ENCODE data around the gene ZNF654. TPM values are rescaled to one million over a fixed set of nuclear protein-coding genes. Genes with fewer than 3 reads are reported as not detected.
A peak's percentile ranks its signal among the peaks of the same experiment; 100 is the strongest.

Gene ZNF654
- total RNA-seq, 1 experiment from 2014 or later = 5.0 TPM

GRCh38 chr3:88150806-88151205 lies 91.8 kb downstream of the ZNF654 start:
- no peaks in the 10 kb centered on the region for H3K9me3 ChIP-seq (ENCODE audit: low read length)
- POLR2A ChIA-PET (ENCODE audit: unreplicated experiment) = no interaction called here
- no TSS peak for BruUV-seq (replicated peaks)
- CTCF ChIA-PET = no interaction called here
- intact Hi-C loops (cut with micrococcal nuclease) = no loop called here
- peaks cover 17% of the 10 kb centered on the region; the same call in 1 of the 2 replicates for H3K4me1 ChIP-seq (ENCODE audit: insufficient read depth, low read length)
- peaks cover 14% of the 10 kb centered on the region; the same call in 1 of the 2 replicates for H3K36me3 ChIP-seq (ENCODE audit: low read depth, low read length)
- H3K9me2 ChIP-seq (replicated peaks; ENCODE audit: low read length) = no peaks in the 10 kb centered on the region
- DNase-seq (no peak), ATAC-seq (no peak)
- H3K9ac ChIP-seq (ENCODE audit: low read length) = peak overlapping the region; percentile 92
- no peaks in the 10 kb centered on the region for H3F3A ChIP-seq (ENCODE audit: low read length, unreplicated experiment)
- H3K27ac ChIP-seq (ENCODE audit: low read length) = no peak overlapping the region
- no peaks in the 10 kb centered on the region for H3K27me3 ChIP-seq (ENCODE audit: low read length)
- no peak overlapping the region for H2AFZ ChIP-seq (ENCODE audit: low read length)
- TF ChIP-seq EZH2 (IDR thresholded peaks at IDR 0.05; ENCODE audit: low read length, unreplicated experiment) = no peak
- TF ChIP-seq EZH2phosphoT487 (IDR thresholded peaks at IDR 0.05; ENCODE audit: borderline replicate concordance, low read length) = no peak
- TF ChIP-seq, protein P1, sequence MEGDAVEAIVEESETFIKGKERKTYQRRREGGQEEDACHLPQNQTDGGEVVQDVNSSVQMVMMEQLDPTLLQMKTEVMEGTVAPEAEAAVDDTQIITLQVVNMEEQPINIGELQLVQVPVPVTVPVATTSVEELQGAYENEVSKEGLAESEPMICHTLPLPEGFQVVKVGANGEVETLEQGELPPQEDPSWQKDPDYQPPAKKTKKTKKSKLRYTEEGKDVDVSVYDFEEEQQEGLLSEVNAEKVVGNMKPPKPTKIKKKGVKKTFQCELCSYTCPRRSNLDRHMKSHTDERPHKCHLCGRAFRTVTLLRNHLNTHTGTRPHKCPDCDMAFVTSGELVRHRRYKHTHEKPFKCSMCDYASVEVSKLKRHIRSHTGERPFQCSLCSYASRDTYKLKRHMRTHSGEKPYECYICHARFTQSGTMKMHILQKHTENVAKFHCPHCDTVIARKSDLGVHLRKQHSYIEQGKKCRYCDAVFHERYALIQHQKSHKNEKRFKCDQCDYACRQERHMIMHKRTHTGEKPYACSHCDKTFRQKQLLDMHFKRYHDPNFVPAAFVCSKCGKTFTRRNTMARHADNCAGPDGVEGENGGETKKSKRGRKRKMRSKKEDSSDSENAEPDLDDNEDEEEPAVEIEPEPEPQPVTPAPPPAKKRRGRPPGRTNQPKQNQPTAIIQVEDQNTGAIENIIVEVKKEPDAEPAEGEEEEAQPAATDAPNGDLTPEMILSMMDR (conservative IDR thresholded peaks at IDR 0.05; ENCODE audit: low read depth, low read length) = no peak
- H4K20me1 ChIP-seq (ENCODE audit: low read length) = no peaks in the 10 kb centered on the region
- peaks cover 80% of the 10 kb centered on the region for H3K79me2 ChIP-seq (ENCODE audit: low read length)
- peak overlapping the region; percentile 82 for H3K4me2 ChIP-seq (ENCODE audit: low read length)
- H3K4me3 ChIP-seq (ENCODE audit: low read length) = peak overlapping the region; percentile 90

DNA sequence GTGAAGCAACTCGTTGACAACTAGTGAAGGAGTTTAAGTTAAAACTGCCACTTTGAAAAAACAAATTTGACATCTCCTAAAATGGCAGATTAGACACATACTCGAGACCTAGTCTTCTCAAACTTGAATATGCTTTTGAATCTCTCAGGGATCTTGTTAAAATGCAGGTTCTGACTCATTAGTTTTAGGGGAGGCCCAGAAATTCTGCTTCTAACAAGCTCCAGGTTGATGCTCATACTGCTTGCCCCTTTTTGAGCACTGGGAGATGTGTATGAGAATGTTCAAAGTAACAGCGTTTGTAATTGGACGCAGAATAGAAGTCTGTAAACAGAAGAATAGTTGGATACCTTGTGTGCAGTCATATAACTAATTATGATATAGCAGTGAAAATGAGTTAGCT lies 92.3 kb downstream of the ZNF654 start:
- peak overlapping the region; percentile 92; the same call in 1 of the 2 replicates for H3K9ac ChIP-seq (ENCODE audit: low read length)
- CTCF ChIA-PET = no interaction called here
- no TSS peak for BruUV-seq (replicated peaks)

DNA sequence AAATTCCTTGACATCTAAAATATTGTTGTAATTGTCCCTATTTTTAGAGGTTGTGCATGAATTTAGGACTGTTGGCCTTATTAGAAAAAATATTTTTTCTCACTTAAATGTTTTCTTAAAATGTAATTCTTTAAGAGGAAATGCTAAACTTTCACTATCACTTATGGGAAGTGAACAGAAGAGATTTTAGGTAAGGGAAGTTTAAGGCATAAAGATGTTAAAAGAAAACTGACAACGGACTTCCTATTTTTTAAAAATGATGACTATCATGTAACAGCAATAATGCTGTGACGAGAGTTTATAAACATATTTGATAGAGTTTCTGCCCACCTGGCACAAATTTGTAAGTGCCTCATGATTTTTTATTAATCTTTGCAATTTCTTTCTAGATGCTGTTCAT lies 93.8 kb downstream of the ZNF654 start:
- no peaks in the 10 kb centered on the region for H3K9me2 ChIP-seq (replicated peaks; ENCODE audit: low read length)
- ATAC-seq (no peak), DNase-seq (no peak)
- H3K4me2 ChIP-seq (ENCODE audit: low read length) = no peak overlapping the region
- H3K9me3 ChIP-seq (ENCODE audit: low read length) = no peaks in the 10 kb centered on the region
- intact Hi-C loops (cut with micrococcal nuclease) = no loop called here
- POLR2A ChIA-PET (ENCODE audit: unreplicated experiment) = no interaction called here
- H3K4me1 ChIP-seq (ENCODE audit: insufficient read depth, low read length) = peaks cover 17% of the 10 kb centered on the region; the same call in 1 of the 2 replicates
- no peak overlapping the region for H3K9ac ChIP-seq (ENCODE audit: low read length)
- H3K27ac ChIP-seq (ENCODE audit: low read length) = no peak overlapping the region
- H3K27me3 ChIP-seq (ENCODE audit: low read length) = no peaks in the 10 kb centered on the region
- CTCF ChIA-PET = no interaction called here
- no TSS peak for BruUV-seq (replicated peaks)
- no peaks in the 10 kb centered on the region for H3F3A ChIP-seq (ENCODE audit: low read length, unreplicated experiment)
- H2AFZ ChIP-seq (ENCODE audit: low read length) = no peak overlapping the region
- H4K20me1 ChIP-seq (ENCODE audit: low read length) = 0 out of 2 replicates have a peak, but pooled peaks cover 6% of the 10 kb centered on the region
- H3K4me3 ChIP-seq (ENCODE audit: low read length) = no peak overlapping the region
- H3K79me2 ChIP-seq (ENCODE audit: low read length) = peaks cover 83% of the 10 kb centered on the region
- peaks cover 35% of the 10 kb centered on the region for H3K36me3 ChIP-seq (ENCODE audit: low read depth, low read length)
- TF ChIP-seq, protein P1 (conservative IDR thresholded peaks at IDR 0.05; ENCODE audit: low read depth, low read length) = no peak
- TF ChIP-seq EZH2 (IDR thresholded peaks at IDR 0.05; ENCODE audit: low read length, unreplicated experiment) (no peak), EZH2phosphoT487 (IDR thresholded peaks at IDR 0.05; ENCODE audit: borderline replicate concordance, low read length) (no peak)

More for the DNA sequence above, 92.3 kb downstream of the ZNF654 start:
- Histone ChIP-seq H3K4me1 (ENCODE audit: insufficient read depth, low read length) (peaks cover 17% of the 10 kb centered on the region; the same call in 1 of the 2 replicates), H3K27ac (ENCODE audit: low read length) (no peak overlapping the region), H3K4me3 (ENCODE audit: low read length) (peak overlapping the region; percentile 90), H3K36me3 (ENCODE audit: low read depth, low read length) (peaks cover 20% of the 10 kb centered on the region), H4K20me1 (ENCODE audit: low read length) (no peaks in the 10 kb centered on the region), H3K9me2 (replicated peaks; ENCODE audit: low read length) (no peaks in the 10 kb centered on the region), H3F3A (ENCODE audit: low read length, unreplicated experiment) (no peaks in the 10 kb centered on the region), H2AFZ (ENCODE audit: low read length) (no peak overlapping the region), H3K79me2 (ENCODE audit: low read length) (peaks cover 83% of the 10 kb centered on the region), H3K27me3 (ENCODE audit: low read length) (no peaks in the 10 kb centered on the region), H3K9me3 (ENCODE audit: low read length) (no peaks in the 10 kb centered on the region), H3K4me2 (ENCODE audit: low read length) (peak overlapping the region; percentile 82)
- intact Hi-C loops (cut with micrococcal nuclease) = no loop called here
- ATAC-seq = no peak
- peak; percentile 24 for DNase-seq
- TF ChIP-seq EZH2phosphoT487 (IDR thresholded peaks at IDR 0.05; ENCODE audit: borderline replicate concordance, low read length) = no peak
- TF ChIP-seq, protein P1 (conservative IDR thresholded peaks at IDR 0.05; ENCODE audit: low read depth, low read length) = no peak
- POLR2A ChIA-PET (ENCODE audit: unreplicated experiment) = no interaction called here

All from PC-3 (cell line).